ENCODE measurements around the gene DGKQ. TPM values are rescaled to one million over a fixed set of nuclear protein-coding genes. Genes with fewer than 3 reads are reported as not detected.
"Not testable (repeated sequence)": the region's sequence is repeated elsewhere in the genome, so short reads cannot be mapped to it uniquely, and the experiment has no call there.

The DGKQ gene
- total RNA-seq, 1 donor from 2014 or later, result 28.2 TPM

GRCh38 chr4:993111-994029 is 20.0 kb upstream of the DGKQ start, which contains the start of gene SLC26A1:
Gene SLC26A1 (minus strand): TSS chr4:993404. CDS start chr4:991703, 1,701 bp downstream.
- DNase-seq, result no peak

GRCh38 chr4:992297-993110 is 19.1 kb upstream of the DGKQ start:
- peak; percentile 82 for DNase-seq

GRCh38 chr4:991451-992296 is 18.3 kb upstream of the DGKQ start:
- no peak for DNase-seq

- DNase-seq, result no peak
These were observed 17.5 kb upstream of the DGKQ start for GRCh38 chr4:990746-991367.

- no peak for DNase-seq
These were observed 16.5 kb upstream of the DGKQ start for GRCh38 chr4:989722-990471.

GRCh38 chr4:988726-989721 is 15.7 kb upstream of the DGKQ start:
- DNase-seq, result no peak

GRCh38 chr4:987624-988513 is 14.5 kb upstream of the DGKQ start:
- DNase-seq, result peak; percentile 50

- peak; percentile 83 for DNase-seq
These were observed 13.7 kb upstream of the DGKQ start, which contains the start of gene IDUA for GRCh38 chr4:986879-987623. Gene IDUA (plus strand): TSS chr4:987044. CDS start chr4:987085, 41 bp downstream.

GRCh38 chr4:986428-986878 is 13.1 kb upstream of the DGKQ start:
- DNase-seq, result no peak

- DNase-seq, result no peak
These were observed 11.9 kb upstream of the DGKQ start for GRCh38 chr4:985123-985830.

- DNase-seq, result no peak
These were observed 11.1 kb upstream of the DGKQ start for GRCh38 chr4:984336-985054.

GRCh38 chr4:982814-983213 is 9.4 kb upstream of the DGKQ start:
- no peak for DNase-seq

GRCh38 chr4:982291-982690 is 8.9 kb upstream of the DGKQ start:
- no peak for DNase-seq

- peak; percentile 58 for DNase-seq
These were observed 5.8 kb upstream of the DGKQ start for GRCh38 chr4:978957-979701.

GRCh38 chr4:976016-976415 is 2.6 kb upstream of the DGKQ start:
- not testable (repeated sequence) for DNase-seq

GRCh38 chr4:974668-975067 is 1.3 kb upstream of the DGKQ start:
- DNase-seq, result no peak
